ENCODE measurements around the gene BCAR1. TPM values are rescaled to one million over a fixed set of nuclear protein-coding genes. Genes with fewer than 3 reads are reported as not detected.

The BCAR1 gene
- polyA plus RNA-seq, 3 donors, result 37.1 to 44.2 (median 37.2) TPM

Other genes starting within 250 kb of the BCAR1 start
- 1 to 10 TPM; 4.9 to 5.7 (median 5.7) TPM for gene LDHD, start 134.8 kb downstream of the BCAR1 start, polyA plus RNA-seq (ENCODE audit: insufficient read length in 3 of 3)
- 10 to 100 TPM; 25.5 to 28.9 (median 28.8) TPM for gene ZFP1, start 103.1 kb downstream of the BCAR1 start, polyA plus RNA-seq (ENCODE audit: insufficient read length in 3 of 3)
- gene CTRB2, start 44.5 kb downstream of the BCAR1 start, polyA plus RNA-seq (ENCODE audit: insufficient read length in 3 of 3), result not detected
- not detected for gene CTRB1, start 32.6 kb downstream of the BCAR1 start, polyA plus RNA-seq (ENCODE audit: insufficient read length in 3 of 3)
- gene CFDP1, start 181.9 kb upstream of the BCAR1 start, polyA plus RNA-seq (ENCODE audit: insufficient read length in 3 of 3), result 100 to 1,000 TPM; 202 to 221 (median 203) TPM
- 10 to 100 TPM; 37.4 to 39.8 (median 39.0) TPM for gene TMEM170A, start 213.1 kb upstream of the BCAR1 start, polyA plus RNA-seq (ENCODE audit: insufficient read length in 3 of 3)
- gene CHST6, start 243.8 kb upstream of the BCAR1 start, polyA plus RNA-seq (ENCODE audit: insufficient read length in 3 of 3), result 1 to 10 TPM in 1 of 3 donors, under 1 TPM in 2; 0.72 to 1.1 (median 0.78) TPM